SJCRH30 (cell line): ENCODE data around the gene CCDC180. TPM values are rescaled to one million over a fixed set of nuclear protein-coding genes. Genes with fewer than 3 reads are reported as not detected.
"Not testable (repeated sequence)": the region's sequence is repeated elsewhere in the genome, so short reads cannot be mapped to it uniquely, and the experiment has no call there.

Experiments
- DNase-seq, 2 experiments: peaks; one replicate each; pipeline ENCODE4 v3.0.0-alpha.2; 2015 to 2020
- H3K27ac ChIP-seq: fragments of 250-450 bp; sonication (Bioruptor Pico); 2 replicates; pipeline ENCODE4 v1.5.1; 2020; ENCODE audit warnings: mild to moderate bottlenecking, moderate library complexity
- H3K27me3 ChIP-seq: fragments of 250-450 bp; sonication (Bioruptor Pico); 2 replicates; pipeline ENCODE4 v1.5.1; 2020; ENCODE audit warnings: mild to moderate bottlenecking, moderate library complexity
- H3K36me3 ChIP-seq: fragments of 250-450 bp; sonication (Bioruptor Pico); 2 replicates; pipeline ENCODE4 v1.5.1; 2020; ENCODE audit warnings: mild to moderate bottlenecking, moderate library complexity
- H3K4me1 ChIP-seq: fragments of 250-450 bp; sonication (Bioruptor Pico); 2 replicates; pipeline ENCODE4 v1.5.1; 2020; ENCODE audit warnings: mild to moderate bottlenecking, moderate library complexity
- H3K4me3 ChIP-seq: fragments of 250-450 bp; sonication (Bioruptor Pico); 2 replicates; pipeline ENCODE4 v1.5.1; 2020; ENCODE audit warnings: mild to moderate bottlenecking, moderate library complexity
- H3K9me3 ChIP-seq: fragments of 250-450 bp; sonication (Bioruptor Pico); replicated peaks from 2 replicates; pipeline ENCODE4 v1.5.1; 2020; ENCODE audit warnings: mild to moderate bottlenecking, moderate library complexity
- total RNA-seq: library from RNA; depleted of rRNA; stranded (reverse); fragments of >200 nt; shearing (Covaris generic); gene quantifications from 2 replicates; pipeline ENCODE4 v1.2.3, GENCODE V29; 2014; rRNA removed

Gene CCDC180
- total RNA-seq = 0.73 and 1.5 TPM in 2 replicates

DNA sequence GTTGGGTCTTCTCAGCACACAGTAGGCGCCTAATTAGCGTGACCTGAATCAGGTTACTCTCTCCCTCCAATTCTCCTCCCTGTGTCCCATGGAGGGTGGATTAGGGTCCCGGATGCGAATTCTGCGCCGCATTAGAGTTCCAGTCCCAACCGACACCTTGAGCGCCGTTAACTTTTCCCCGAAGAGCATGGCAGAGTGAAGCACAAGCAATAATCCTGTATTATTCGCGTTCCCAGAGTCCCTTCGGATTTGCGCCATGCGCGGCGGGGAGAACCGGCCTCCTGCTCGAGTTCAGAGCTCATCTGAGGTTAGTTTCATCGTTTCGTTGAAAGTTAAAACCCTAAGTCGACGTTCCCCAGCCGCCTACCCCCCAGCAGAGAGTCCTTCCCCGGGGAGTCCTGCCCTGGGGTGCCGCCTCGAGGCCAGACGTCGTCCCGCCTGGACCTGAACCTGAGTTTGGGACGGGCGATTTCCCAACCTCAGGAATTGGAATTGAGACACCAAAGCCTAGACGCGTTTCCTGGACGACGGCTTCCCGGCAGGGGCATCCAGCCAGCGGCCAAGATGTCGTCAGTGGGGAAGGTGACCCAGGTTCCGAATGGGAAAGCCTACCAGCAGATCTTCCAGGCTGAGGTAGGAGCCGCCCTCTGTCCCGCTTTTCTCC lies at the start of gene CCDC180:
Gene CCDC180 (plus strand): TSS at position 160 of the 664 bp plus-strand sequence. CDS start 405 bp downstream, at position 565.
- Histone ChIP-seq H3K27ac (no peak within 1 kb of the TSS), H3K4me1 (no peaks in the 10 kb centered on the region), H3K9me3 (no peaks in the 10 kb centered on the region), H3K36me3 (no peaks in the 10 kb centered on the region), H3K27me3 (no peaks in the 10 kb centered on the region; the same call in 1 of the 2 replicates), H3K4me3 (no peak within 1 kb of the TSS)
- DNase-seq = no peak

GRCh38 chr9:97259834-97260514 lies 47.5 kb upstream of the CCDC180 start:
- H3K27ac ChIP-seq, H3K4me3 ChIP-seq, H3K4me1 ChIP-seq, H3K27me3 ChIP-seq, DNase-seq, H3K36me3 ChIP-seq, H3K9me3 ChIP-seq: not testable (repeated sequence)

GRCh38 chr9:97271292-97271691 lies 36.2 kb upstream of the CCDC180 start:
- H3K36me3 ChIP-seq = no peaks in the 10 kb centered on the region
- DNase-seq = no peak
- no peak overlapping the region for H3K27ac ChIP-seq
- no peaks in the 10 kb centered on the region for H3K4me1 ChIP-seq
- H3K27me3 ChIP-seq = no peaks in the 10 kb centered on the region
- no peak overlapping the region for H3K4me3 ChIP-seq
- H3K9me3 ChIP-seq = no peaks in the 10 kb centered on the region

GRCh38 chr9:97272072-97272471 lies 35.4 kb upstream of the CCDC180 start:
- Histone ChIP-seq H3K27me3 (no peaks in the 10 kb centered on the region), H3K4me3 (no peak overlapping the region), H3K36me3 (no peaks in the 10 kb centered on the region), H3K9me3 (no peaks in the 10 kb centered on the region), H3K27ac (no peak overlapping the region), H3K4me1 (no peaks in the 10 kb centered on the region)
- no peak for DNase-seq

DNA sequence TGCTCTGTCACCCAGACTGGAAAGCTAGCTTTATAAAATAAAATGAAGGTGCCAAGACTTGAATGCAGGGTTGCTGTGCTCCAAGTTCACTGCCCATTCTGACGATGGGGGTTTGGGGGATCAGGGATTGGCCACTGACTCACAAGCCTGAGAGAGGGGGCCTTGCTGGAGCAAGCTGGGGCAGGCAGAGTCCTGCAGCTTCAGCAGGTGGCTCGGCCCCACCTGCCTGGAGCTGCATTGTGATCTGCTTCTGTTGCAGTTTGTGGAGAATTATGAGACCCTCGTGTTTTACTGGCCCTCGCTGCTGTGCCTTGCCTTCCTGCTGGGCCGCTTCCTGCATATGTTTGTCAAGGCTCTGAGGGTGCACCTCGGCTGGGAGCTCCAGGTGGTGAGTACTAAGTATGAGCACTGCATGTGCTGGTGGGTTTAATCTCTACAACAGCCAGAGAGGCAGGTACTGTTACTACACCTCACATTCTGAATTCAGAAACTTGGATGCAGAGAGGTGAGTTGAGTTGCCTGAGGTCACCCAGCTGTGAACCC lies 31.1 kb upstream of the CCDC180 start:
- Histone ChIP-seq H3K4me1 (no peaks in the 10 kb centered on the region), H3K27ac (no peak overlapping the region), H3K27me3 (no peaks in the 10 kb centered on the region), H3K36me3 (no peaks in the 10 kb centered on the region; the same call in 1 of the 2 replicates), H3K9me3 (no peaks in the 10 kb centered on the region), H3K4me3 (no peak overlapping the region)
- DNase-seq = no peak

DNA sequence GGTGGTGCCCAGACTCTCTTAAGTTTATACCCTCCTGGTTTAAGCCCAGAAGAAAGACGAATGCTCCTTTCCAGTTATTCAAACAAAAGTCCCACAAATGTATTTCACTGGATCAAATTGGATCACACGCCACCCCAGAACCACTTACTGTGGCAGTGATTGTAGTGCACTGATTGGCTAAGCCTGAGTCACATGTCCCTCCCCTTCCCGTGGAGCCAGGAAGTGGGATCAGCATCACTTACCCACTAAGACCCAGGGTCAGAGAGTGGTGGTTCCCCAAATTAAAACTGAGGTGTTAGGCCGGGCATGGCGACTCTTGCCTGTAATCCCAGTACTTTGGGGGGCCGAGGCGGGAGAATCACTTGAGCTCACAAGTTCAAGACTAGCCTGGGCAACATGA lies 29.5 kb upstream of the CCDC180 start:
- H3K4me1 ChIP-seq = no peaks in the 10 kb centered on the region
- no peaks in the 10 kb centered on the region; the same call in 1 of the 2 replicates for H3K36me3 ChIP-seq
- H3K27me3 ChIP-seq = no peaks in the 10 kb centered on the region
- H3K27ac ChIP-seq = no peak overlapping the region
- no peak for DNase-seq
- no peak overlapping the region for H3K4me3 ChIP-seq
- no peaks in the 10 kb centered on the region for H3K9me3 ChIP-seq

- Histone ChIP-seq H3K4me1 (no peaks in the 10 kb centered on the region), H3K4me3 (no peak overlapping the region), H3K27me3 (no peaks in the 10 kb centered on the region), H3K36me3 (peaks cover 8% of the 10 kb centered on the region), H3K9me3 (0 out of 2 replicates have a peak, but pooled peaks cover 2% of the 10 kb centered on the region), H3K27ac (no peak overlapping the region)
- DNase-seq = no peak
These were observed 26.6 kb upstream of the CCDC180 start for GRCh38 chr9:97280755-97281330.

GRCh38 chr9:97283768-97284167 lies 23.7 kb upstream of the CCDC180 start:
- peaks cover 8% of the 10 kb centered on the region for H3K36me3 ChIP-seq
- H3K4me1 ChIP-seq = no peaks in the 10 kb centered on the region
- no peak overlapping the region for H3K4me3 ChIP-seq
- no peaks in the 10 kb centered on the region for H3K27me3 ChIP-seq
- H3K9me3 ChIP-seq = 0 out of 2 replicates have a peak, but pooled peaks cover 2% of the 10 kb centered on the region
- DNase-seq = no peak
- H3K27ac ChIP-seq = no peak overlapping the region

- peaks cover 8% of the 10 kb centered on the region for H3K36me3 ChIP-seq
- H3K27ac ChIP-seq = no peak overlapping the region
- no peaks in the 10 kb centered on the region for H3K4me1 ChIP-seq
- H3K4me3 ChIP-seq = no peak overlapping the region
- DNase-seq = no peak
- no peaks in the 10 kb centered on the region for H3K27me3 ChIP-seq
- 0 out of 2 replicates have a peak, but pooled peaks cover 2% of the 10 kb centered on the region for H3K9me3 ChIP-seq
These were observed 22.7 kb upstream of the CCDC180 start for GRCh38 chr9:97284798-97285197.

DNA sequence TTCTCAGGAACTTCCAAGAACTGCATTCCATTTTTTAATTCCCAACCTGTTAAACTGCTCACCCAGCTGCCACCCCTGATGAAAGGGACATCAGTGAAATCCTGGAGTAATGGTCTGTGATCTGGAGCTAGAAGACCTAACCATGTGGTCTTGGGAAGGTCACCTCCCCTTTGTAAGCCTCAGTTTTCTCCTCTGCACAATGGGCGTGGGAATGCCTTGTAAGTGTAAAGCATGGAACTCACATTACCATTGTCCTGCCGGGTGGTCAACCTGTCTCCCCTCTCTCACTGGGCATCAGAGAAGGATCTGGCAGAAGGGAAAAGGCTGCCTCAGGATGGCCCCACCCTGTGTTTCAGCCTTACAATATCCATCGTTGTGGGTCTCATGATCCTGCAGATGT lies 15.3 kb upstream of the CCDC180 start:
- H3K4me3 ChIP-seq = no peak overlapping the region
- H3K27me3 ChIP-seq = no peaks in the 10 kb centered on the region
- no peaks in the 10 kb centered on the region for H3K9me3 ChIP-seq
- DNase-seq = peak in 1 of 2 experiments; percentile 6
- H3K27ac ChIP-seq = no peak overlapping the region
- peaks cover 13% of the 10 kb centered on the region for H3K4me1 ChIP-seq
- no peaks in the 10 kb centered on the region for H3K36me3 ChIP-seq

- DNase-seq = peak; percentile 88 to 95
- H3K27ac ChIP-seq = peak overlapping the region; percentile 66
These were observed 14.2 kb upstream of the CCDC180 start for GRCh38 chr9:97293207-97293721.

DNA sequence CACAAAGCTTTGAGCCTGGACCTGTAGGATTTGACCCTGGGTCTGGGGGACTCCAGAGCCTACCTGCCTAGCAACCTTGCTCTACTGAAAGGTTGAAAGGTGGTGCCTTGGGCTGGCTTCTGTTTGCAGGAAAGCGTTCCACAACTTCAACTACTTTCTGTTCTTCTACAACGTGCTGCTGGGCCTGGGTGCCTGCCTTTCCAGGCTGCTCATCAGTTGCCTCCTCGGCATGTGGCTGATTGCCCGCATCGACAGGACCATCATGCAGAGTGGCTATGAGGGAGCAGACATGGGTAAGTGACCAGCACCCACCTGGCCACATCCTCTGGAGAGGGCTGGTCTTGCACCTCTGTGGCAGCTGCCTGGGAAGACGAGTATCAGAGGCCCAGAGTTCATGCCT lies 13.6 kb upstream of the CCDC180 start:
- H3K4me3 ChIP-seq = peak overlapping the region; percentile 12; the same call in 1 of the 2 replicates
- H3K36me3 ChIP-seq = no peaks in the 10 kb centered on the region
- H3K27ac ChIP-seq = peak overlapping the region; percentile 66
- H3K9me3 ChIP-seq = no peaks in the 10 kb centered on the region
- no peaks in the 10 kb centered on the region for H3K27me3 ChIP-seq
- no peak for DNase-seq
- H3K4me1 ChIP-seq = peaks cover 13% of the 10 kb centered on the region

More at GRCh38 chr9:97293207-97293721, 14.2 kb upstream of the CCDC180 start:
- no peaks in the 10 kb centered on the region for H3K9me3 ChIP-seq
- H3K4me3 ChIP-seq = peak overlapping the region; percentile 12
- no peaks in the 10 kb centered on the region for H3K36me3 ChIP-seq
- H3K4me1 ChIP-seq = peaks cover 13% of the 10 kb centered on the region
- H3K27me3 ChIP-seq = no peaks in the 10 kb centered on the region

GRCh38 chr9:97297889-97298288 lies 9.6 kb upstream of the CCDC180 start:
- Histone ChIP-seq H3K4me3 (no peak overlapping the region), H3K9me3 (no peaks in the 10 kb centered on the region), H3K36me3 (no peaks in the 10 kb centered on the region), H3K27me3 (no peaks in the 10 kb centered on the region), H3K27ac (no peak overlapping the region), H3K4me1 (peaks cover 11% of the 10 kb centered on the region)
- no peak for DNase-seq

DNA sequence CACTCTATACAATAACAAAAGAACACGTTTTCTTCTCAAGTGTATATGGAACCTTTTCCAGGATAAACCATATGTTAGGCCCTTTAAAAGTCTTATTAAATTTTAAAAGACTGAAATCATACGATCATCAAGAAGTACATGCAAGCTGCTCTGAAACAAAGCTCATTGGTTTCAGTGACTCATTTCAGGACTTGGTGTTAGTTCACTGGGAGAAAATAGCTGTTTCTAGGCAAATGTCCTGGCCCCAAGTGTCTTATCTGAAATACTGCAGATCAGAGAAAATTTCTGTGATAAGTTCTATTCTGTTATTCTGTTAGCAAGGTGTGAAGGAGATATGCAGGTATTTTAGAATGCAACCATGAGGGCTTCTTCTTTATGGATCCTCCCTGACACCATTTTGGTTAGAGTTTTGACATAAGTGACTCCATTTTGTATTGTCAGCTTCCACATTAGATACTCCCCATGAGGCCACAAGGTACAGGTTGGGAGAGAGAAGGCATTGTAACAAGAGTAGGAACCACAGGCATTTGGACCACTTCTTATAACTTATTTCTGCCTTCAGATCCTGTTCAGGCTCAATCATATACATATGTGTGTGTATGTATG lies 7.5 kb upstream of the CCDC180 start:
- H3K9me3 ChIP-seq = no peaks in the 10 kb centered on the region
- no peak overlapping the region for H3K27ac ChIP-seq
- H3K4me3 ChIP-seq = no peak overlapping the region
- no peaks in the 10 kb centered on the region for H3K27me3 ChIP-seq
- DNase-seq = no peak
- no peaks in the 10 kb centered on the region for H3K36me3 ChIP-seq
- H3K4me1 ChIP-seq = no peaks in the 10 kb centered on the region
